ENCODE measurements around the gene ARHGAP26. TPM values are rescaled to one million over a fixed set of nuclear protein-coding genes. Genes with fewer than 3 reads are reported as not detected.

The ARHGAP26 gene
- total RNA-seq, 1 experiment from 2014 or later = 34.5 TPM

DNA sequence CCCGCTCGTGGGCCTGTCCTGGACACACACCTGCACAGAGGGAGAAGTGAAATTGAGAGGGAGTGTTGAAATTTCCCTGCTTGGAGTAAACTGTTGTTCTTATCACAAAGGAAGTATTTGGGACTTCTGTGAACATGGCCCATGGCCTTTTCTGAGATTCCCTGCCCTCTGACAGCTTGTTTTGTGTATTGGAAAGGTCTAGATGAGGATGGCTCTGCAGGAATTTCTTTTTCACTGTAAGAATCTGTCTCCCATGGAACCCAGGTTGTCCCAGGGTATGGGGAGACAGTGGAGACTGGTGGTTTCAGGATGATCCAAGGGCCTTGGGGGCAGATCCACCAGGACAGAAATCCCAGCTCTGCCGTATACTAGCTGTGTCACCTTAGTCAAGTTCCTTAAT, 121.8 kb downstream of the ARHGAP26 start:
- Histone ChIP-seq H3K27me3 (ENCODE audit: insufficient read depth, low read length) (no peaks in the 10 kb centered on the region), H4K20me1 (ENCODE audit: insufficient read depth) (no peaks in the 10 kb centered on the region), H3K4me3 (replicated peaks in 1 of 2; ENCODE audit: low read depth in 1 of 2, low read length in 2 of 2) (no peak overlapping the region), H3K36me3 (ENCODE audit: control insufficient read depth in 1 of 2, insufficient read depth in 2 of 2, low read length in 2 of 2) (no peaks in the 10 kb centered on the region), H2AFZ (ENCODE audit: low read depth, low read length, poor library complexity, severe bottlenecking) (no peak overlapping the region), H3K9me2 (ENCODE audit: insufficient read depth) (no peaks in the 10 kb centered on the region), H3K9ac (ENCODE audit: low read length) (no peak overlapping the region), H3K27ac (ENCODE audit: low read depth, low read length) (no peak overlapping the region), H3K9me3 (ENCODE audit: control insufficient read depth in 1 of 2, insufficient read depth in 1 of 2, low read depth in 1 of 2, low read length in 2 of 2) (no peaks in the 10 kb centered on the region), H3K79me2 (ENCODE audit: insufficient read depth, low read length) (no peaks in the 10 kb centered on the region), H3K4me2 (ENCODE audit: low read length) (no peak overlapping the region), H3K4me1 (ENCODE audit: control insufficient read depth in 1 of 2, insufficient read depth in 2 of 2, low read length in 2 of 2) (peaks cover 21 to 29% of the 10 kb centered on the region in 2 experiments)
- RAD21 ChIA-PET (ENCODE audit: low non-redundant PET in 1 of 2, low total read pairs in 2 of 2, uncharacterized antibody in 2 of 2, unreplicated experiment in 2 of 2) = interaction anchor here in 1 of 2 experiments (1.1 kb wide), 1 partner anchor 25 kb away, joined by 3 read pairs; no protein-coding TSS in a partner anchor
- ATAC-seq = no peak
- no peak for DNase-seq (ENCODE audit: low read depth, low spot score)
- intact Hi-C loops (cut with micrococcal nuclease) = no loop called here
- TF ChIP-seq ELF1 (IDR thresholded peaks at IDR 0.05; ENCODE audit: borderline replicate concordance, low read depth) (no peak), POLR2AphosphoS5 (IDR thresholded peaks at IDR 0.05; ENCODE audit: low read depth, low read length) (no peak), SP1 (IDR thresholded peaks at IDR 0.05; ENCODE audit: low read depth) (no peak), SIN3A (IDR thresholded peaks at IDR 0.05; ENCODE audit: low read depth) (no peak)
- TF ChIP-seq, protein P1, sequence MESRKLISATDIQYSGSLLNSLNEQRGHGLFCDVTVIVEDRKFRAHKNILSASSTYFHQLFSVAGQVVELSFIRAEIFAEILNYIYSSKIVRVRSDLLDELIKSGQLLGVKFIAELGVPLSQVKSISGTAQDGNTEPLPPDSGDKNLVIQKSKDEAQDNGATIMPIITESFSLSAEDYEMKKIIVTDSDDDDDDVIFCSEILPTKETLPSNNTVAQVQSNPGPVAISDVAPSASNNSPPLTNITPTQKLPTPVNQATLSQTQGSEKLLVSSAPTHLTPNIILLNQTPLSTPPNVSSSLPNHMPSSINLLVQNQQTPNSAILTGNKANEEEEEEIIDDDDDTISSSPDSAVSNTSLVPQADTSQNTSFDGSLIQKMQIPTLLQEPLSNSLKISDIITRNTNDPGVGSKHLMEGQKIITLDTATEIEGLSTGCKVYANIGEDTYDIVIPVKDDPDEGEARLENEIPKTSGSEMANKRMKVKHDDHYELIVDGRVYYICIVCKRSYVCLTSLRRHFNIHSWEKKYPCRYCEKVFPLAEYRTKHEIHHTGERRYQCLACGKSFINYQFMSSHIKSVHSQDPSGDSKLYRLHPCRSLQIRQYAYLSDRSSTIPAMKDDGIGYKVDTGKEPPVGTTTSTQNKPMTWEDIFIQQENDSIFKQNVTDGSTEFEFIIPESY (IDR thresholded peaks at IDR 0.05; ENCODE audit: extremely low read depth, insufficient replicate concordance, low read length) = no peak
- BruUV-seq (replicated peaks) = no TSS peak
- POLR2A ChIA-PET = interaction anchor here (0.5 kb wide), 1 partner anchor 20 kb away, joined by 4 read pairs; no protein-coding TSS in a partner anchor
- CTCF ChIA-PET = interaction anchor here (0.7 to 1.2 kb wide), 2 partner anchors 144 to 179 kb away, joined by 3 to 6 read pairs; no protein-coding TSS in a partner anchor

DNA sequence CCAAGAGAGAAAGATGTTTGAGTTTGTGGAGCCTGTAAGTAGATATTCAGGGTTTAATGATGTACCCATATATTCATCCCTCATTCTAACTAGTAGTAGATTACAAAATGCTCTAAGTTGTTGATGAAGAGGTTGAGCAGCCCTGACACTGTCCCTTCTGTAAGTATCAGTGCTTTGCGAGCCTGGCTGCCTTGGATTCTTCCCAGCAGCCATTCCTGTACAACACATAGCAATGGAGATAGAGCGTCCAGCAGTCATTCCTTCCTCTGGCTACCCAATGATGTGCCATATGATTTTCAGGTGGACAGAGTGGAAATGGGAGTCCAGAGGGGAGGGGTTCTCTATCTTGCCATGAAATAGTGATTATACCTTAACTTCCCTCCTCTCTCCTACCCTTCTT, 124.1 kb downstream of the ARHGAP26 start:
- H3K4me1 ChIP-seq (ENCODE audit: control insufficient read depth in 1 of 2, insufficient read depth in 2 of 2, low read length in 2 of 2) = peaks cover 21 to 39% of the 10 kb centered on the region in 2 experiments
- no peaks in the 10 kb centered on the region for H3K79me2 ChIP-seq (ENCODE audit: insufficient read depth, low read length)
- H3K9ac ChIP-seq (ENCODE audit: low read length) = no peak overlapping the region
- TF ChIP-seq, protein P2, sequence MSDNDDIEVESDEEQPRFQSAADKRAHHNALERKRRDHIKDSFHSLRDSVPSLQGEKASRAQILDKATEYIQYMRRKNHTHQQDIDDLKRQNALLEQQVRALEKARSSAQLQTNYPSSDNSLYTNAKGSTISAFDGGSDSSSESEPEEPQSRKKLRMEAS (IDR thresholded peaks at IDR 0.05) = no peak
- no peak for TF ChIP-seq ATF3 (IDR thresholded peaks at IDR 0.05)
- no peak for TF ChIP-seq TCF7L2 (IDR thresholded peaks at IDR 0.05; ENCODE audit: borderline replicate concordance, extremely low read depth, insufficient read depth, insufficient read length)
- no peak for TF ChIP-seq FOSL1 (IDR thresholded peaks at IDR 0.05; ENCODE audit: low read depth)
- TF ChIP-seq POLR2A (IDR thresholded peaks at IDR 0.05; ENCODE audit: borderline replicate concordance, extremely low read depth, insufficient read depth, insufficient read length) = no peak
- TF ChIP-seq EGR1 (IDR thresholded peaks at IDR 0.05; ENCODE audit: low read depth) = no peak
- no peak for TF ChIP-seq ZFX (IDR thresholded peaks at IDR 0.05)
- no peak for TF ChIP-seq EZH2 (IDR thresholded peaks at IDR 0.05)
- no peak for TF ChIP-seq EZH2phosphoT487 (IDR thresholded peaks at IDR 0.05; ENCODE audit: borderline replicate concordance)
- no peak for TF ChIP-seq CBX3 (IDR thresholded peaks at IDR 0.05; ENCODE audit: low read depth)
- TF ChIP-seq ELF1 (IDR thresholded peaks at IDR 0.05; ENCODE audit: borderline replicate concordance, low read depth) = no peak
- no peak overlapping the region for H3K27ac ChIP-seq (ENCODE audit: low read depth, low read length)
- intact Hi-C loops (cut with micrococcal nuclease) = no loop called here
- no peaks in the 10 kb centered on the region for H4K20me1 ChIP-seq (ENCODE audit: insufficient read depth)
- no peak overlapping the region for H2AFZ ChIP-seq (ENCODE audit: low read depth, low read length, poor library complexity, severe bottlenecking)
- RAD21 ChIA-PET (ENCODE audit: low non-redundant PET in 1 of 2, low total read pairs in 2 of 2, uncharacterized antibody in 2 of 2, unreplicated experiment in 2 of 2) = no interaction called here
- ATAC-seq (no peak), DNase-seq (ENCODE audit: low read depth, low spot score) (no peak)
- BruUV-seq (replicated peaks) = no TSS peak
- no peaks in the 10 kb centered on the region for H3K27me3 ChIP-seq (ENCODE audit: insufficient read depth, low read length)
- CTCF ChIA-PET = no interaction called here
- no peak overlapping the region for H3K4me3 ChIP-seq (replicated peaks in 1 of 2; ENCODE audit: low read depth in 1 of 2, low read length in 2 of 2)
- POLR2A ChIA-PET = no interaction called here
- H3K9me3 ChIP-seq (ENCODE audit: control insufficient read depth in 1 of 2, insufficient read depth in 1 of 2, low read depth in 1 of 2, low read length in 2 of 2) = no peaks in the 10 kb centered on the region
- H3K9me2 ChIP-seq (ENCODE audit: insufficient read depth) = no peaks in the 10 kb centered on the region
- no peaks in the 10 kb centered on the region for H3K36me3 ChIP-seq (ENCODE audit: control insufficient read depth in 1 of 2, insufficient read depth in 2 of 2, low read length in 2 of 2)
- no peak overlapping the region for H3K4me2 ChIP-seq (ENCODE audit: low read length)
